H1 (cell line): ENCODE measurements around the gene SLC38A10.

Experiments used
- ASH2L ChIP-seq: fragments of 200-600, 300-600 bp; sonication (generic); IDR thresholded peaks from one replicate; pipeline ENCODE4 v1.7.1; 2017; ENCODE audit warnings: low read length
- BACH1 ChIP-seq: IDR thresholded peaks from 2 replicates; pipeline ENCODE4 v1.6.1; 2012; ENCODE audit warnings: low read length, improper control_type of control experiment
- CHD1 ChIP-seq: IDR thresholded peaks from 2 replicates; pipeline ENCODE4 v1.6.1; 2012; ENCODE audit warnings: low read depth, low read length, improper control_type of control experiment
- GABPA ChIP-seq: IDR thresholded peaks from 2 replicates; pipeline ENCODE4 v1.6.1; 2011; ENCODE audit warnings: mild to moderate bottlenecking, low read length, moderate library complexity, borderline replicate concordance; ENCODE audit not compliant: insufficient read depth
- MAX ChIP-seq: IDR thresholded peaks from 2 replicates; pipeline ENCODE4 v1.6.1; 2012; ENCODE audit warnings: inconsistent platforms
- POLR2A ChIP-seq, 2 experiments: IDR thresholded peaks; 1 replicate in 1 of 2; 2 replicates in 1 of 2; pipeline ENCODE4 v1.6.1; 2011; ENCODE audit warnings: low read depth in 2 of 2, low read length in 2 of 2, mild to moderate bottlenecking in 2 of 2; ENCODE audit errors: control extremely low read depth in 1 of 2
- POLR2AphosphoS5 ChIP-seq: IDR thresholded peaks from 2 replicates; pipeline ENCODE4 v1.6.1; 2011; ENCODE audit warnings: low read depth, low read length
- SIN3A ChIP-seq, 2 experiments: IDR thresholded peaks in 1 of 2; conservative IDR thresholded peaks in 1 of 2; 2 replicates each; pipeline ENCODE4 v1.6.1; 2011 to 2012; ENCODE audit warnings: low read length in 2 of 2, improper control_type of control experiment in 1 of 2, low read depth in 1 of 2, mild to moderate bottlenecking in 1 of 2
- SP4 ChIP-seq: IDR thresholded peaks from 2 replicates; pipeline ENCODE4 v1.6.1; 2012; ENCODE audit warnings: low read length, inconsistent platforms
- YY1 ChIP-seq: IDR thresholded peaks from 2 replicates; pipeline ENCODE4 v1.6.1; 2011; ENCODE audit warnings: low read depth, mild to moderate bottlenecking, low read length
- ZNF274 ChIP-seq: IDR thresholded peaks from 2 replicates; pipeline ENCODE4 v1.7.0; 2012; ENCODE audit warnings: low read length, borderline replicate concordance; ENCODE audit errors: extremely low read depth
- TF ChIP-seq, protein P1 (sequence below), 3 experiments: IDR thresholded peaks; 1 replicate in 2 of 3; 2 replicates in 1 of 3; pipeline versions ENCODE4 v1.5.1 to v1.6.1; 2011; ENCODE audit warnings: low read length in 3 of 3, mild to moderate bottlenecking in 3 of 3, inconsistent platforms in 2 of 3, low read depth in 1 of 3, moderate library complexity in 1 of 3; ENCODE audit not compliant: insufficient read depth in 1 of 3; ENCODE audit errors: control extremely low read depth in 1 of 3

- TF ChIP-seq POLR2AphosphoS5 (no peak), GABPA (no peak), POLR2A (IDR thresholded peaks at IDR 0.05; ENCODE audit: control extremely low read depth in 1 of 2, low read depth in 2 of 2, low read length in 2 of 2) (no peak), MAX (no peak), ASH2L (no peak), YY1 (no peak), SIN3A (conservative IDR thresholded peaks at IDR 0.05 in 1 of 2, IDR thresholded peaks at IDR 0.05 in 1 of 2; ENCODE audit: low read depth in 1 of 2, low read length in 2 of 2) (no peak), ZNF274 (no peak), BACH1 (no peak), SP4 (no peak), CHD1 (no peak)
- TF ChIP-seq, protein P1, sequence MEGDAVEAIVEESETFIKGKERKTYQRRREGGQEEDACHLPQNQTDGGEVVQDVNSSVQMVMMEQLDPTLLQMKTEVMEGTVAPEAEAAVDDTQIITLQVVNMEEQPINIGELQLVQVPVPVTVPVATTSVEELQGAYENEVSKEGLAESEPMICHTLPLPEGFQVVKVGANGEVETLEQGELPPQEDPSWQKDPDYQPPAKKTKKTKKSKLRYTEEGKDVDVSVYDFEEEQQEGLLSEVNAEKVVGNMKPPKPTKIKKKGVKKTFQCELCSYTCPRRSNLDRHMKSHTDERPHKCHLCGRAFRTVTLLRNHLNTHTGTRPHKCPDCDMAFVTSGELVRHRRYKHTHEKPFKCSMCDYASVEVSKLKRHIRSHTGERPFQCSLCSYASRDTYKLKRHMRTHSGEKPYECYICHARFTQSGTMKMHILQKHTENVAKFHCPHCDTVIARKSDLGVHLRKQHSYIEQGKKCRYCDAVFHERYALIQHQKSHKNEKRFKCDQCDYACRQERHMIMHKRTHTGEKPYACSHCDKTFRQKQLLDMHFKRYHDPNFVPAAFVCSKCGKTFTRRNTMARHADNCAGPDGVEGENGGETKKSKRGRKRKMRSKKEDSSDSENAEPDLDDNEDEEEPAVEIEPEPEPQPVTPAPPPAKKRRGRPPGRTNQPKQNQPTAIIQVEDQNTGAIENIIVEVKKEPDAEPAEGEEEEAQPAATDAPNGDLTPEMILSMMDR (IDR thresholded peaks at IDR 0.05; ENCODE audit: control extremely low read depth in 1 of 3, insufficient read depth in 1 of 3, low read depth in 1 of 3, low read length in 3 of 3), result no peak
These were observed 24.8 kb downstream of the SLC38A10 start for GRCh38 chr17:81270279-81270678.
